Measurements from ENCODE around the gene RIMKLB.
"Not testable (repeated sequence)": the region's sequence is repeated elsewhere in the genome, so short reads cannot be mapped to it uniquely, and the experiment has no call there.

The RIMKLB gene

GRCh38 chr12:8695116-8695515 is 2.7 kb upstream of the RIMKLB start:
- FAIRE-seq, result no peak

GRCh38 chr12:8696442-8697090 is 1.2 kb upstream of the RIMKLB start:
- no peak for FAIRE-seq

GRCh38 chr12:8697120-8697475 is 693 bp upstream of the RIMKLB start:
- no peak for FAIRE-seq

GRCh38 chr12:8698132-8698851 is 501 bp downstream of the RIMKLB start:
- no peak for FAIRE-seq

- no peak for FAIRE-seq
These were observed 1.1 kb downstream of the RIMKLB start for GRCh38 chr12:8698879-8699278.

GRCh38 chr12:8699714-8700113 is 1.9 kb downstream of the RIMKLB start:
- FAIRE-seq, result no peak

- no peak for FAIRE-seq
These were observed 3.4 kb downstream of the RIMKLB start for GRCh38 chr12:8701046-8701660.

- no peak for FAIRE-seq
These were observed 4.4 kb downstream of the RIMKLB start for GRCh38 chr12:8702159-8702558.

GRCh38 chr12:8709124-8709830 is 11.5 kb downstream of the RIMKLB start:
- FAIRE-seq, result no peak

- no peak for FAIRE-seq
These were observed 14.8 kb downstream of the RIMKLB start for GRCh38 chr12:8712572-8712971.

- no peak for FAIRE-seq
These were observed 24.6 kb downstream of the RIMKLB start for GRCh38 chr12:8722286-8722800.

GRCh38 chr12:8734873-8735381 is 37.1 kb downstream of the RIMKLB start:
- FAIRE-seq, result no peak

GRCh38 chr12:8742501-8742900 is 44.7 kb downstream of the RIMKLB start:
- FAIRE-seq, result no peak

GRCh38 chr12:8743121-8743520 is 45.3 kb downstream of the RIMKLB start:
- not testable (repeated sequence) for FAIRE-seq

GRCh38 chr12:8745631-8746030 is 47.8 kb downstream of the RIMKLB start:
- FAIRE-seq, result not testable (repeated sequence)

- FAIRE-seq, result no peak
These were observed 48.3 kb downstream of the RIMKLB start for GRCh38 chr12:8746046-8746445.

GRCh38 chr12:8760076-8760475 is 62.3 kb downstream of the RIMKLB start:
- FAIRE-seq, result not testable (repeated sequence)

GRCh38 chr12:8762701-8763100 is 64.9 kb downstream of the RIMKLB start:
- FAIRE-seq, result not testable (repeated sequence)

GRCh38 chr12:8766121-8766520 is 68.3 kb downstream of the RIMKLB start:
- FAIRE-seq, result not testable (repeated sequence)

GRCh38 chr12:8770499-8770898 is 72.7 kb downstream of the RIMKLB start:
- FAIRE-seq, result no peak

- FAIRE-seq, result no peak
These were observed 73.3 kb downstream of the RIMKLB start for GRCh38 chr12:8771072-8771471.

- no peak for FAIRE-seq
These were observed 75.7 kb downstream of the RIMKLB start for GRCh38 chr12:8773461-8773860.

GRCh38 chr12:8779281-8779680 is 81.5 kb downstream of the RIMKLB start:
- no peak for FAIRE-seq
